HG03354 (cell line): ENCODE results near the gene SGK2.
"Not testable (repeated sequence)": the region's sequence is repeated elsewhere in the genome, so short reads cannot be mapped to it uniquely, and the experiment has no call there.

Experiments used
- ATAC-seq: cut with Tn5 transposase; IDR thresholded peaks from one replicate; pipeline ENCODE4 v1.9.1; 2021; ENCODE audit warnings: mild to moderate bottlenecking; ENCODE audit not compliant: unreplicated experiment, poor library complexity, severe bottlenecking

The SGK2 gene

GRCh38 chr20:43586641-43587040 lies 27.8 kb downstream of the SGK2 start:
- ATAC-seq: no peak

- ATAC-seq: not testable (repeated sequence)
Observed at GRCh38 chr20:43588526-43588925, 29.7 kb downstream of the SGK2 start.

- peak; percentile 7 for ATAC-seq
Observed at GRCh38 chr20:43590036-43590391, 31.2 kb downstream of the SGK2 start.

DNA sequence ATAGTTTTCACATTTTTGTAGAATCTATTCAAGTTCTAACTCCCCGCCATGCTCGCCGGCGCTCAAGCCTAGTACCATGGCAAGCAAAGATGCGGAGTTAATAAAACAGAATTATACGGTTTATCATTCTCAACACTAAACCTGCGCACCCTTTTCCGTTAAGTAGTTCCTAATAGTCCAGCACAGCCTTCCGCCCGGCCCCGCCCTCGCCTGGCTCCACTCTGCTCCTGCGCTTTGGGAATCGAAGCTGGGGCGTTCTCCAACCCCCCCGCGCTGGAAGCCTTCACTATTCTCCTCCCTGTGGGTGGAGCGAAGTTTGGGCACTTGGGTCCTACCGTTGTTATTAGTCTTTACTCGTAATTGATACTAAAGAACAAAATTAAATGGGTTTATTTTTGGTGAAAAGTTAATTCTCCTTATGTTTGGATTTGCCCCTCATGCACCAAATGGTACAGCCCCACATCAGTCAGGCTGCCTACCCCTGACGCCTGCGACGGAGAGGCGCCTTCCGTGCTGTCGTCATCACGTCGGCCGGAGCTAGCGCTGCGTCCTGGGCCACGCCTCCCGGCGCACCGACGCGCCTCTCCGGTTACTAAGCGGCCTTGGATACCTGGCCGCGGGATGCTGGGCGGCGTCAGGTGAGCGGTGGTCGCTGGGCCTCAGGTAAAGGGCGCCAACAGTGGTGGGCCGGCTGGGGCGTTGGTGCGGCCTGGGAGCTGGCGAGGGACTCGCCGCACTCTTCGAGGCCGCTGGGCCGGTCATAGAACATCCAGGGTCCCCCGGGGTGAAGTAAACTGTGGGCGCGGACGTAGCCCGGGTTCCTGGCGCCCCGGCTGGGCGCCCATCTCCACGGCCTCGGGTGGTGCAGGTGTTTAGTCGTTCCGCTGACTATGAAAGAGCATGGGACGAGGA lies 31.8 kb downstream of the SGK2 start, which contains the start of gene IFT52:
Gene IFT52, plus strand, starts transcription at position 546 of the 912 bp plus-strand sequence. CDS start 3,762 bp downstream, outside the sequence.
- peak; percentile 99 for ATAC-seq

GRCh38 chr20:43601960-43602359 lies 43.1 kb downstream of the SGK2 start:
- ATAC-seq: not testable (repeated sequence)

DNA sequence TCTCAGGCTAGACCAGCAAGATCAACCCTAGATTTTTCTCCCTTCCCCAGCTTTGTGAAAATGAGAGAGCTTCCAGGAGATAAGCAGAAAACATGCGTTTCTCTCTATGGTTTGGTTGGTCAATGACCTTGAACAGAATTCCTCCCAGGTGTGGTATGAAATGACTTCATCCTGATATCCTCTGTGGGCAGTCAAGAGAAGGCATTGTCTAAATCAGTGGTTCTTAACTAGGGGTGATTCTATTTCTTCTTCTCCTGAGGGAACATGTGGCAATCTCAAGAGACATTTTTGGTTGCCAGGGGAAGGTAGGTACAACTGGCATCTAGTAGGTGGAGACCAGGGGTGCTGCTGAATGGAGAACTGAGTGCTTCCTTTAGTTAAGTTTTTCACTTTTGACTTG lies 44.3 kb downstream of the SGK2 start:
- no peak for ATAC-seq

DNA sequence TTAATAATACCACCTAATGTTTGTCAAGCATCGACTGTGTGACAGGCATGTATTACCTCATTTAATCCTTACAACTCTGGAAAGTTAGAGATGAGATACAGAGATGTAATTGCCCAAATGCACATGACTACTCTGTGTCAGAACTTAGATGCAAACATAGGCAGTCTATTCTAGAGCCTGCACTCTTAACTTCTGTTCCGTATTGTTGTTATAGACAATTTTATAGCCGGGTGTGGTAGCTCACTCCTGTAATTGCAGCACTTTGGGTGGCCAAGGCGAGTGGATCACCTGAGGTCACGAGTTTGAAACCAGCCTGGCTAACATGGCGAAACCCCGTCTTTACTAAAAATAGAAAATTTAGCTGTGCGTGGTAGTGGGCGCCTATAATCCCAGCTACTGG lies 46.9 kb downstream of the SGK2 start:
- no peak for ATAC-seq

DNA sequence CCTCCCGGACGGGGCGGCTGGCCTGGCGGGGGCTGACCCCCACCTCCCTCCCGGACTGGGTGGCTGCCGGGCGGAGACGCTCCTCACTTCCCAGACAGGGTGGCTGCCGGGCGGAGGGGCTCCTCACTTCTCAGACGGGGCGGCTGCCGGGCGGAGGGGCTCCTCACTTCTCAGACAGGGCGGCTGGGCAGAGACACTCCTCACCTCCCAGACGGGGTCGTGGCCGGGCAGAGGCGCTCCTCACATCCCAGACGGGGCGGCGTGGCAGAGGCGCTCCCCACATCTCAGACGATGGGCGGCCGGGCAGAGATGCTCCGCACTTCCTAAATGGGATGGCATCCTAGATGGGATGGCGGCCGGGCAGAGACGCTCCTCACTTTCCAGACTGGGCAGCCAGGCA lies 48.5 kb downstream of the SGK2 start:
- ATAC-seq: not testable (repeated sequence)

DNA sequence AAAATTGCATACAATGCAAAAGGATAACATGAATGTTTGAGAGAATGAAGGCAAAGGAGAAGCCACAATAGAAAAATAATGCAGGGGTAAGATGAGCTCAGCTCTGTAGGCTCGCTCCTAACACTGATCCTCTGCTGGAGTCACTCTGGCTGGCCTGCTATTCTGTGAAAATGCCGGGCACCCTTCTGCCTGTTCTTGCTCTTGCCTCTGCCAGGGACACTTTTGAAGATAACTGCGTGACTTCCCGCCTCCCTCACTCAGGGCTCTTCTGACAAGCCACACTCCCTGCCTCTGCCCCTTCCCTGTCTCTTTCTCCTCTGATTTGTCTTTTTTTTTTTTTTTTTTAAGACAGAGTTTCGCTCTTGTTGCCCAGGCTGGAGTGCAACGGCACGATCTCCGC lies 72.8 kb downstream of the SGK2 start:
- no peak for ATAC-seq
